ENCODE data around the gene KCNJ9. TPM values are rescaled to one million over a fixed set of nuclear protein-coding genes. Genes with fewer than 3 reads are reported as not detected.

Gene KCNJ9
- total RNA-seq, 1 donor from 2014 or later = not detected

DNA sequence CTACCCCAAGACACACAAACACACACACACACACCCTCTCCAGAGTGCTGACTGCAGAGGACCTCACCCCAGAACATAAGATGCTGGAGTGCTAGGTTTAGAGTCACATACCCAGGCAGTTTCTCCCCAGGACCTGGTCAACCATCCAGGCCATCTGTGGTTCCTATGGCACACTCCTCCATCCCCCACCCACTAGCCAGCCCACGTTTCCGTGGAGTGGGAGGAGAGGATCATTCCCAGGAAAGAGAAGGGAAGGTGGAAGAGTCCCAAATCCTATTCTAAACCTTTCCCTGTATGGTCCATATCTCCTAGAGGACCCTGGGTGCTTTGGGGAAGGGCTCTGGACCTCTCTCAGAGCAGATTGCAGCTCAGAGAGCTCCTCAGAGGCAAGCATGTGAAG is 1.1 kb downstream of the KCNJ9 start:
- Histone ChIP-seq H3K4me3 (ENCODE audit: low read depth, low read length) (no peak overlapping the region), H3K27me3 (ENCODE audit: control insufficient read depth, insufficient read depth, low read length) (peaks cover 51% of the 10 kb centered on the region), H3K36me3 (ENCODE audit: control insufficient read depth, insufficient read depth, low read length) (no peaks in the 10 kb centered on the region)
- TF ChIP-seq CTCF (IDR thresholded peaks at IDR 0.05; ENCODE audit: insufficient read depth, low read length, poor library complexity, severe bottlenecking) = no peak
- DNase-seq (ENCODE audit: low read depth) = no peak

- Histone ChIP-seq H3K27me3 (ENCODE audit: control insufficient read depth, insufficient read depth, low read length) (peaks cover 50% of the 10 kb centered on the region), H3K36me3 (ENCODE audit: control insufficient read depth, insufficient read depth, low read length) (no peaks in the 10 kb centered on the region), H3K4me3 (ENCODE audit: low read depth, low read length) (no peak overlapping the region)
- DNase-seq (ENCODE audit: low read depth) = no peak
- TF ChIP-seq CTCF (IDR thresholded peaks at IDR 0.05; ENCODE audit: insufficient read depth, low read length, poor library complexity, severe bottlenecking) = no peak
Measured at GRCh38 chr1:160082926-160083325, 1.6 kb downstream of the KCNJ9 start.

GRCh38 chr1:160083968-160084770 is 2.8 kb downstream of the KCNJ9 start:
- peak overlapping the region; percentile 36 for H3K4me3 ChIP-seq (ENCODE audit: low read depth, low read length)
- peaks cover 45% of the 10 kb centered on the region for H3K27me3 ChIP-seq (ENCODE audit: control insufficient read depth, insufficient read depth, low read length)
- DNase-seq (ENCODE audit: low read depth) = no peak
- peak; percentile 91 for TF ChIP-seq CTCF (IDR thresholded peaks at IDR 0.05; ENCODE audit: insufficient read depth, low read length, poor library complexity, severe bottlenecking)
- no peaks in the 10 kb centered on the region for H3K36me3 ChIP-seq (ENCODE audit: control insufficient read depth, insufficient read depth, low read length)

GRCh38 chr1:160084771-160085321 is 3.5 kb downstream of the KCNJ9 start:
- DNase-seq (ENCODE audit: low read depth) = no peak
- Histone ChIP-seq H3K27me3 (ENCODE audit: control insufficient read depth, insufficient read depth, low read length) (peaks cover 43% of the 10 kb centered on the region), H3K4me3 (ENCODE audit: low read depth, low read length) (no peak overlapping the region), H3K36me3 (ENCODE audit: control insufficient read depth, insufficient read depth, low read length) (no peaks in the 10 kb centered on the region)
- TF ChIP-seq CTCF (IDR thresholded peaks at IDR 0.05; ENCODE audit: insufficient read depth, low read length, poor library complexity, severe bottlenecking) = no peak

GRCh38 chr1:160085686-160086455 is 4.5 kb downstream of the KCNJ9 start:
- no peak overlapping the region for H3K4me3 ChIP-seq (ENCODE audit: low read depth, low read length)
- DNase-seq (ENCODE audit: low read depth) = no peak
- peak; percentile 95 for TF ChIP-seq CTCF (IDR thresholded peaks at IDR 0.05; ENCODE audit: insufficient read depth, low read length, poor library complexity, severe bottlenecking)
- peaks cover 35% of the 10 kb centered on the region for H3K27me3 ChIP-seq (ENCODE audit: control insufficient read depth, insufficient read depth, low read length)
- H3K36me3 ChIP-seq (ENCODE audit: control insufficient read depth, insufficient read depth, low read length) = no peaks in the 10 kb centered on the region
